GM12878 (cell line): ENCODE measurements around the gene PIEZO2. TPM values are rescaled to one million over a fixed set of nuclear protein-coding genes. Genes with fewer than 3 reads are reported as not detected.

Experiments
- ATF7 ChIP-seq: fragments of 450-650 bp; IDR thresholded peaks from 2 replicates; pipeline ENCODE4 v1.6.1; 2016; ENCODE audit warnings: low read depth, mild to moderate bottlenecking
- BMI1 ChIP-seq: fragments of 450-650 bp; IDR thresholded peaks from 2 replicates; pipeline ENCODE4 v1.6.1; 2016; ENCODE audit warnings: mild to moderate bottlenecking, moderate library complexity, borderline replicate concordance
- CBX3 ChIP-seq: fragments of 200-600 bp; sonication (generic); IDR thresholded peaks from 2 replicates; pipeline ENCODE4 v1.6.1; 2016; ENCODE audit warnings: low read depth, borderline replicate concordance
- HDAC6 ChIP-seq: fragments of 200-600 bp; sonication (generic); IDR thresholded peaks from one replicate; pipeline ENCODE4 v1.8.0; 2017; ENCODE audit warnings: antibody characterized with exemption; ENCODE audit not compliant: unreplicated experiment
- JUNB ChIP-seq: IDR thresholded peaks from 2 replicates; pipeline ENCODE4 v1.6.1; 2016; ENCODE audit warnings: antibody characterized with exemption, mild to moderate bottlenecking
- MYC ChIP-seq: IDR thresholded peaks from 2 replicates; pipeline ENCODE4 v1.6.1; 2011; ENCODE audit warnings: mild to moderate bottlenecking, low read length, moderate library complexity, inconsistent platforms; ENCODE audit not compliant: insufficient read depth, insufficient replicate concordance, insufficient read length, severe bottlenecking
- NR2C2 ChIP-seq: IDR thresholded peaks from 2 replicates; pipeline ENCODE4 v1.6.1; 2011; ENCODE audit warnings: borderline replicate concordance, low read depth; ENCODE audit not compliant: control insufficient read depth, insufficient read length
- NRF1 ChIP-seq: conservative IDR thresholded peaks from 2 replicates; pipeline ENCODE4 v1.6.1; 2011; ENCODE audit warnings: mild to moderate bottlenecking, low read depth, low read length, improper control_type of control experiment
- PKNOX1 ChIP-seq: fragments of 450-650 bp; IDR thresholded peaks from 2 replicates; pipeline ENCODE4 v1.6.1; 2016; ENCODE audit warnings: mild to moderate bottlenecking
- POLR2AphosphoS5 ChIP-seq: IDR thresholded peaks from 2 replicates; pipeline ENCODE4 v1.6.1; 2011; ENCODE audit warnings: mild to moderate bottlenecking, low read length, inconsistent platforms
- RB1 ChIP-seq: fragments of 450-650 bp; formaldehyde crosslinking; IDR thresholded peaks from 2 replicates; pipeline ENCODE4 v1.6.1; 2017; ENCODE audit warnings: mild to moderate bottlenecking, borderline replicate concordance
- SREBF2 ChIP-seq: IDR thresholded peaks from 2 replicates; pipeline ENCODE4 v1.6.1; 2012; ENCODE audit warnings: mild to moderate bottlenecking, low read length
- STAT1 ChIP-seq: fragments of 450-650 bp; conservative IDR thresholded peaks from 2 replicates; pipeline ENCODE4 v1.6.1; 2014; ENCODE audit warnings: antibody characterized with exemption, mild to moderate bottlenecking
- TARDBP ChIP-seq: IDR thresholded peaks from 2 replicates; pipeline ENCODE4 v1.6.1; 2016; ENCODE audit warnings: borderline replicate concordance
- YY1 ChIP-seq: IDR thresholded peaks from 2 replicates; pipeline ENCODE4 v1.6.1; 2011; ENCODE audit warnings: low read depth, mild to moderate bottlenecking, low read length
- polyA plus RNA-seq, 11 experiments: library from polyadenylated mRNA; depleted of rRNA in 4 of 11; unstranded in 6 of 11; stranded (reverse) in 5 of 11; fragments of >200 nt; fragmentation: Nextera tagmentation in 4 of 11; fragmentation: Illumina TruSeq in 1 of 11; extraction: Ambion mirVana in 4 of 11; extraction: Trizol in 1 of 11; gene quantifications; 1 replicate in 1 of 11; 2 replicates in 10 of 11; pipeline versions ENCODE4 v1.2.1 to v1.2.3, GENCODE V29; 2011 to 2016; ENCODE audit warnings: inconsistent platforms in 2 of 11, missing spikeins in 2 of 11, low read depth in 1 of 11
- total RNA-seq, 4 experiments: library from RNA; depleted of rRNA in 3 of 4; stranded (reverse); fragments of >200 nt in 3 of 4; fragmentation: Illumina TruSeq in 1 of 4; extraction: Trizol in 1 of 4; gene quantifications; 2 replicates each; pipeline versions ENCODE4 v1.2.1 to v1.2.3, GENCODE V29; 2013 to 2021
- TF ChIP-seq, protein P1 (sequence below): fragments of 450-650 bp; IDR thresholded peaks from 2 replicates; pipeline ENCODE4 v1.6.1; 2017; ENCODE audit warnings: antibody characterized with exemption, mild to moderate bottlenecking, moderate library complexity
- TF ChIP-seq, protein P2 (sequence below): fragments of 450-650 bp; IDR thresholded peaks from 2 replicates; pipeline ENCODE4 v1.6.1; 2018; ENCODE audit warnings: mild to moderate bottlenecking, low read depth, moderate library complexity; ENCODE audit not compliant: partially characterized antibody
- TF ChIP-seq, protein P3 (sequence below): fragments of 450-650 bp; IDR thresholded peaks from 2 replicates; pipeline ENCODE4 v1.6.1; 2017; ENCODE audit warnings: borderline replicate concordance
- TF ChIP-seq, protein P4 (sequence below): IDR thresholded peaks from 2 replicates; pipeline ENCODE4 v1.6.1; 2012; ENCODE audit warnings: low read length, inconsistent platforms

The PIEZO2 gene
- total and polyA plus RNA-seq, 10 of the 15 experiments (the other 5 are each of a cell fraction or from before 2014, with no cell fraction given): 6.7 to 42.3 (median 27.4) TPM

GRCh38 chr18:10953672-10954071 lies 195.7 kb downstream of the PIEZO2 start (continued):
- TF ChIP-seq TARDBP (no peak), SREBF2 (0 out of 2 replicates have a peak, but pooled peaks have one; percentile 5), POLR2AphosphoS5 (peak; percentile 93), CBX3 (no peak), NR2C2 (no peak), NRF1 (no peak), RB1 (no peak), BMI1 (peak; percentile 21; the same call in 1 of the 2 replicates), YY1 (peak; percentile 47; the same call in 1 of the 2 replicates), ATF7 (peak; percentile 37), JUNB (peak; percentile 24; the same call in 1 of the 2 replicates), STAT1 (no peak), HDAC6 (no peak), PKNOX1 (peak; percentile 69), MYC (no peak)
- TF ChIP-seq, protein P1, sequence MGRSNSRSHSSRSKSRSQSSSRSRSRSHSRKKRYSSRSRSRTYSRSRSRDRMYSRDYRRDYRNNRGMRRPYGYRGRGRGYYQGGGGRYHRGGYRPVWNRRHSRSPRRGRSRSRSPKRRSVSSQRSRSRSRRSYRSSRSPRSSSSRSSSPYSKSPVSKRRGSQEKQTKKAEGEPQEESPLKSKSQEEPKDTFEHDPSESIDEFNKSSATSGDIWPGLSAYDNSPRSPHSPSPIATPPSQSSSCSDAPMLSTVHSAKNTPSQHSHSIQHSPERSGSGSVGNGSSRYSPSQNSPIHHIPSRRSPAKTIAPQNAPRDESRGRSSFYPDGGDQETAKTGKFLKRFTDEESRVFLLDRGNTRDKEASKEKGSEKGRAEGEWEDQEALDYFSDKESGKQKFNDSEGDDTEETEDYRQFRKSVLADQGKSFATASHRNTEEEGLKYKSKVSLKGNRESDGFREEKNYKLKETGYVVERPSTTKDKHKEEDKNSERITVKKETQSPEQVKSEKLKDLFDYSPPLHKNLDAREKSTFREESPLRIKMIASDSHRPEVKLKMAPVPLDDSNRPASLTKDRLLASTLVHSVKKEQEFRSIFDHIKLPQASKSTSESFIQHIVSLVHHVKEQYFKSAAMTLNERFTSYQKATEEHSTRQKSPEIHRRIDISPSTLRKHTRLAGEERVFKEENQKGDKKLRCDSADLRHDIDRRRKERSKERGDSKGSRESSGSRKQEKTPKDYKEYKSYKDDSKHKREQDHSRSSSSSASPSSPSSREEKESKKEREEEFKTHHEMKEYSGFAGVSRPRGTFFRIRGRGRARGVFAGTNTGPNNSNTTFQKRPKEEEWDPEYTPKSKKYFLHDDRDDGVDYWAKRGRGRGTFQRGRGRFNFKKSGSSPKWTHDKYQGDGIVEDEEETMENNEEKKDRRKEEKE: no peak
- TF ChIP-seq, protein P2, sequence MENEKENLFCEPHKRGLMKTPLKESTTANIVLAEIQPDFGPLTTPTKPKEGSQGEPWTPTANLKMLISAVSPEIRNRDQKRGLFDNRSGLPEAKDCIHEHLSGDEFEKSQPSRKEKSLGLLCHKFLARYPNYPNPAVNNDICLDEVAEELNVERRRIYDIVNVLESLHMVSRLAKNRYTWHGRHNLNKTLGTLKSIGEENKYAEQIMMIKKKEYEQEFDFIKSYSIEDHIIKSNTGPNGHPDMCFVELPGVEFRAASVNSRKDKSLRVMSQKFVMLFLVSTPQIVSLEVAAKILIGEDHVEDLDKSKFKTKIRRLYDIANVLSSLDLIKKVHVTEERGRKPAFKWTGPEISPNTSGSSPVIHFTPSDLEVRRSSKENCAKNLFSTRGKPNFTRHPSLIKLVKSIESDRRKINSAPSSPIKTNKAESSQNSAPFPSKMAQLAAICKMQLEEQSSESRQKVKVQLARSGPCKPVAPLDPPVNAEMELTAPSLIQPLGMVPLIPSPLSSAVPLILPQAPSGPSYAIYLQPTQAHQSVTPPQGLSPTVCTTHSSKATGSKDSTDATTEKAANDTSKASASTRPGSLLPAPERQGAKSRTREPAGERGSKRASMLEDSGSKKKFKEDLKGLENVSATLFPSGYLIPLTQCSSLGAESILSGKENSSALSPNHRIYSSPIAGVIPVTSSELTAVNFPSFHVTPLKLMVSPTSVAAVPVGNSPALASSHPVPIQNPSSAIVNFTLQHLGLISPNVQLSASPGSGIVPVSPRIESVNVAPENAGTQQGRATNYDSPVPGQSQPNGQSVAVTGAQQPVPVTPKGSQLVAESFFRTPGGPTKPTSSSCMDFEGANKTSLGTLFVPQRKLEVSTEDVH: peak; percentile 20
- TF ChIP-seq, protein P3, sequence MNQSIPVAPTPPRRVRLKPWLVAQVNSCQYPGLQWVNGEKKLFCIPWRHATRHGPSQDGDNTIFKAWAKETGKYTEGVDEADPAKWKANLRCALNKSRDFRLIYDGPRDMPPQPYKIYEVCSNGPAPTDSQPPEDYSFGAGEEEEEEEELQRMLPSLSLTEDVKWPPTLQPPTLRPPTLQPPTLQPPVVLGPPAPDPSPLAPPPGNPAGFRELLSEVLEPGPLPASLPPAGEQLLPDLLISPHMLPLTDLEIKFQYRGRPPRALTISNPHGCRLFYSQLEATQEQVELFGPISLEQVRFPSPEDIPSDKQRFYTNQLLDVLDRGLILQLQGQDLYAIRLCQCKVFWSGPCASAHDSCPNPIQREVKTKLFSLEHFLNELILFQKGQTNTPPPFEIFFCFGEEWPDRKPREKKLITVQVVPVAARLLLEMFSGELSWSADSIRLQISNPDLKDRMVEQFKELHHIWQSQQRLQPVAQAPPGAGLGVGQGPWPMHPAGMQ: no peak
- TF ChIP-seq, protein P4, sequence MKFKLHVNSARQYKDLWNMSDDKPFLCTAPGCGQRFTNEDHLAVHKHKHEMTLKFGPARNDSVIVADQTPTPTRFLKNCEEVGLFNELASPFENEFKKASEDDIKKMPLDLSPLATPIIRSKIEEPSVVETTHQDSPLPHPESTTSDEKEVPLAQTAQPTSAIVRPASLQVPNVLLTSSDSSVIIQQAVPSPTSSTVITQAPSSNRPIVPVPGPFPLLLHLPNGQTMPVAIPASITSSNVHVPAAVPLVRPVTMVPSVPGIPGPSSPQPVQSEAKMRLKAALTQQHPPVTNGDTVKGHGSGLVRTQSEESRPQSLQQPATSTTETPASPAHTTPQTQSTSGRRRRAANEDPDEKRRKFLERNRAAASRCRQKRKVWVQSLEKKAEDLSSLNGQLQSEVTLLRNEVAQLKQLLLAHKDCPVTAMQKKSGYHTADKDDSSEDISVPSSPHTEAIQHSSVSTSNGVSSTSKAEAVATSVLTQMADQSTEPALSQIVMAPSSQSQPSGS: peak; percentile 61
